ENCODE results near the gene TMEM154. TPM values are rescaled to one million over a fixed set of nuclear protein-coding genes. Genes with fewer than 3 reads are reported as not detected.

Gene TMEM154
- polyA plus RNA-seq, 1 donor (not counting 4 experiments of a cell fraction or from before 2014, with no cell fraction given): 106 TPM

GRCh38 chr4:152691761-152692160 lies 12.0 kb upstream of the TMEM154 start:
- H2AFZ ChIP-seq (ENCODE audit: control insufficient read depth, low read length): no peak overlapping the region
- H3K36me3 ChIP-seq (ENCODE audit: control insufficient read depth in 2 of 2, extremely low read depth in 1 of 2, insufficient read depth in 2 of 2, low read length in 2 of 2): no peaks in the 10 kb centered on the region
- H3K4me2 ChIP-seq (ENCODE audit: control insufficient read depth, extremely low read depth, insufficient read depth, low read depth, low read length): no peak overlapping the region
- no peak for TF ChIP-seq CTCF (optimal IDR thresholded peaks at IDR 0.05 in 1 of 3, IDR thresholded peaks at IDR 0.05 in 1 of 3, conservative IDR thresholded peaks at IDR 0.05 in 1 of 3; ENCODE audit: extremely low read depth in 1 of 3, insufficient read depth in 2 of 3, low read length in 3 of 3)
- no peak for TF ChIP-seq EZH2 (IDR thresholded peaks at IDR 0.05; ENCODE audit: low read length)
- no peak overlapping the region for H3K4me3 ChIP-seq (ENCODE audit: control insufficient read depth in 2 of 3, extremely low read depth in 1 of 3, insufficient read depth in 2 of 3, low read depth in 1 of 3, low read length in 3 of 3)
- no peak for FAIRE-seq
- dilution Hi-C loops (cut with MboI; ENCODE audit: extremely low pct_ligation_motif_present, low sequenced_read_pairs): no loop called here
- no peak for DNase-seq (ENCODE audit: low read depth, low spot score)
- H3K4me1 ChIP-seq (ENCODE audit: control insufficient read depth, extremely low read depth, insufficient read depth, low read length): peaks cover 26% of the 10 kb centered on the region
- no peaks in the 10 kb centered on the region for H3K27me3 ChIP-seq (ENCODE audit: control insufficient read depth, extremely low read depth, insufficient read depth, low read length)
- no peak overlapping the region for H3K27ac ChIP-seq (ENCODE audit: control insufficient read depth, insufficient read depth, low read length)
- H3K79me2 ChIP-seq (ENCODE audit: control insufficient read depth, insufficient read depth, low read length): no peaks in the 10 kb centered on the region
- H4K20me1 ChIP-seq (ENCODE audit: control insufficient read depth, extremely low read depth, insufficient read depth, low read length): no peaks in the 10 kb centered on the region
- H3K9me1 ChIP-seq (ENCODE audit: control insufficient read depth, extremely low read depth, insufficient read depth, low read length): no peaks in the 10 kb centered on the region
- no peak overlapping the region for H3K9ac ChIP-seq (ENCODE audit: control insufficient read depth, extremely low read depth, insufficient read depth, low read length)
- H3K9me3 ChIP-seq (ENCODE audit: control insufficient read depth, low read depth, low read length): no peaks in the 10 kb centered on the region

DNA sequence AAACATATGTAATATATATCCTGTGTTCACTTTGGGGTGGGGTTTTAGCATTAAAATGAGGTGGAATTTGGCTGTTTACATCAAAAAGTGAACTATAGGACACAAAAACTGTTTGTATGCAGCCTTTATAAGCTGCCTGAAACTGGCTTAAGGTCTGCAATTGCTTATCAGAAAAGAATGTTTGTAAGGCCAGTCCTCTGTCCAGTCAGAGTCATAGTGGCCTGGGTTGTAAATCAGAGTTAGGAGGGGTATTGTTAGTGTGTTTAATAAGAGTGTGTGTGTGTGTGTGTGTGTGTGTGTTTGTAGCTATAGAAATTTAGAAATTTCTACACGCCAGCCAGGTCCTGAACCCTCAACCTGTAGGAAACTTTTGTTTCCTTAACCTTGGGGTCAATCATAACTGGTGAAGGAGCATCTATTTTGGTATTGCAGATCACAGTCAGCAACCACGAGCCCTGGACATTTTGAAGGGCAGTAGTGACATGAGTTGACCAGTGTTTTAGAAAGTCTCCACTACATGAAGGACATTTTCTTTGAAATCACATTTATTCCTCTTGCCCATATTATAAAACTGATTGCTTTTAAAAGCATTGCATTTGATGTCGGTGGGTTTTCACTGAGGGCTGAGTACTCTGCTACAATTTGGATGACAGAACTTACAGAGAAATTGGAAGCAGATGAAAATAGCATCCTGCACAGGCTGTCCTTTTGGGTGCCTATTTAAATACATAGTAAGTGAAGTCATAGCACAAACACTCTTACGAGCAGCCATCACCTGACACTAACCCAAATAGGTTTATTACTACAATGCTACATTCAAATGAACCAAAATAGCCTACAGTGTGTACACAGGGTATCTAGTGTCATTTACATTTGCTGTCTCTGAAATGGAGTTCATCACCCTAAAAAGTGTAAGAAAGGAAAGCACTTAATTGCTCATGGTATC lies 11.2 kb upstream of the TMEM154 start:
- H3K9me3 ChIP-seq (ENCODE audit: control insufficient read depth, low read depth, low read length): no peaks in the 10 kb centered on the region
- H4K20me1 ChIP-seq (ENCODE audit: control insufficient read depth, extremely low read depth, insufficient read depth, low read length): no peaks in the 10 kb centered on the region
- H3K4me1 ChIP-seq (ENCODE audit: control insufficient read depth, extremely low read depth, insufficient read depth, low read length): peaks cover 18% of the 10 kb centered on the region
- no peaks in the 10 kb centered on the region for H3K9me1 ChIP-seq (ENCODE audit: control insufficient read depth, extremely low read depth, insufficient read depth, low read length)
- FAIRE-seq: no peak
- dilution Hi-C loops (cut with MboI; ENCODE audit: extremely low pct_ligation_motif_present, low sequenced_read_pairs): no loop called here
- no peak overlapping the region for H3K4me3 ChIP-seq (ENCODE audit: control insufficient read depth in 2 of 3, extremely low read depth in 1 of 3, insufficient read depth in 2 of 3, low read depth in 1 of 3, low read length in 3 of 3)
- H3K9ac ChIP-seq (ENCODE audit: control insufficient read depth, extremely low read depth, insufficient read depth, low read length): no peak overlapping the region
- no peaks in the 10 kb centered on the region for H3K79me2 ChIP-seq (ENCODE audit: control insufficient read depth, insufficient read depth, low read length)
- H3K36me3 ChIP-seq (ENCODE audit: control insufficient read depth in 2 of 2, extremely low read depth in 1 of 2, insufficient read depth in 2 of 2, low read length in 2 of 2): no peaks in the 10 kb centered on the region
- no peak for DNase-seq (ENCODE audit: low read depth, low spot score)
- H3K27me3 ChIP-seq (ENCODE audit: control insufficient read depth, extremely low read depth, insufficient read depth, low read length): no peaks in the 10 kb centered on the region
- no peak for TF ChIP-seq CTCF (optimal IDR thresholded peaks at IDR 0.05 in 1 of 3, IDR thresholded peaks at IDR 0.05 in 1 of 3, conservative IDR thresholded peaks at IDR 0.05 in 1 of 3; ENCODE audit: extremely low read depth in 1 of 3, insufficient read depth in 2 of 3, low read length in 3 of 3)
- TF ChIP-seq EZH2 (IDR thresholded peaks at IDR 0.05; ENCODE audit: low read length): no peak
- no peak overlapping the region for H2AFZ ChIP-seq (ENCODE audit: control insufficient read depth, low read length)
- H3K4me2 ChIP-seq (ENCODE audit: control insufficient read depth, extremely low read depth, insufficient read depth, low read depth, low read length): no peak overlapping the region
- H3K27ac ChIP-seq (ENCODE audit: control insufficient read depth, insufficient read depth, low read length): no peak overlapping the region
